Measurements from ENCODE around the gene FAM170B.

FAM170B gene

DNA sequence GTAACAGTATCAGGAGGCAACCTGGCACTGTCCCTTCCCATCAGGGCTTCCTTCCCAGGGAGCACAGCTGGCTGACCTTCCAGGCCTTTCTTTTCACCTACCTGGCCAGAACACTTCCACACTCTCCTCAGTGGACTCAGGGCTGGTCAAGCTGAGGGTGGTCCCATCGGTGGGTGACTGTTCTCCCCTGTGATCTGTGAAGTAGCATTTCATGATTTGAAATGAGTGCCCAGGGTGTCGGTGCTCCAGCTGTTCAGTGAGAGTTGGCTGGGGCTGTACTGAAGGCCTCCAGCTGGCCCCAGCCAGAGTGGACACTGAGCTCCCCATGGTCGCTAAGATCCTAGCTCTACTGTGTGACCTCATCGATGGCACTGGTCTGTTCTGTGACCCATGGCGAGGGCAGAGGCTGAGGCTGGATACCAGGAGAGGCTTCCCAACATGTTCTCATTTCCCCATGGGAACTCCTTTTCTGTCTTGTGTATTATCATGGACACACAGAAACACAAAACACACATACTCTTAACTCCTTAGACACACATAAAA, at the start of gene FAM170B:
Gene FAM170B, minus strand, starts transcription at position 316 of the 543 bp plus-strand sequence. Its CDS starts 103 bp downstream, at position 213.
- H3K4me3 ChIP-seq (ENCODE audit: low read depth, low read length): no peak within 1 kb of the TSS

- H3K4me3 ChIP-seq (ENCODE audit: low read depth, low read length): no peak overlapping the region
Observed at GRCh38 chr10:49182776-49183175, 49.0 kb upstream of the FAM170B start.

GRCh38 chr10:49180444-49180860, 46.6 kb upstream of the FAM170B start:
- H3K4me3 ChIP-seq (ENCODE audit: low read depth, low read length): no peak overlapping the region

DNA sequence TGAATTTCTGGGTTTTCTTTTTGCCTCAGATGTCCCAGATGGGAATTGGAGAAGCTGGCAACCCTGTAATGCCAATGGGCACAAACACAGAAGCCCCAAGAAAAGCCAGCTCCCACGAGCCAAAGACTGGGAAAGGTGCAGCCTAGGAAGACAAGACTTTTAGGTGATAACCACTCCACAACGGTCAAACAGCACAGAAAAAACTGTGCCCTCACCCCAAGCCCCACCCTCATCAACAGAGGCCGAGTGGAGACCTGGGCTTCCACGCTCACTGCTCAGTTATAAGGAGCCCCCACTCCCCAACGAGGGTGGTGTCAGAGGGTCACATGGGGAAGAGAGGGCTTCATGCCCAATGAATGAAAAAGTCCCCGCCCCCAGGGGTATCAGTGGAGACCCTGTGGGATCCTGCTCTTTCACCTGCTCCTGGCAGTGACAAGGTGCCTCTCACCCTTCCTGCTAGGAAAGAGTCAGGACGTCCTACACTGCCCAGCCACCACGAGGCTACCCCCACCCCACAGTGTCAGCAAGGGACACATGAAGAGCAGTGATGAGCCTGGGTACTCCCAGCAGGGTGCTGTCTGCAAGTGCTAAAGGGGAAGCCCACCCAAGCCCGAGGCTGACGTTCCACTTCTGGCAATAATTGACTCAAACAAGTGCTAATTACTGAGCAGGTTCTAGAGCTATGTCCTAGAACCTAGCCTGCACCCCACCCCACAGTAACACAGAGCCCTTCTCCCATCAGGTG, 46.0 kb upstream of the FAM170B start:
- H3K4me3 ChIP-seq (ENCODE audit: low read depth, low read length): no peak overlapping the region

DNA sequence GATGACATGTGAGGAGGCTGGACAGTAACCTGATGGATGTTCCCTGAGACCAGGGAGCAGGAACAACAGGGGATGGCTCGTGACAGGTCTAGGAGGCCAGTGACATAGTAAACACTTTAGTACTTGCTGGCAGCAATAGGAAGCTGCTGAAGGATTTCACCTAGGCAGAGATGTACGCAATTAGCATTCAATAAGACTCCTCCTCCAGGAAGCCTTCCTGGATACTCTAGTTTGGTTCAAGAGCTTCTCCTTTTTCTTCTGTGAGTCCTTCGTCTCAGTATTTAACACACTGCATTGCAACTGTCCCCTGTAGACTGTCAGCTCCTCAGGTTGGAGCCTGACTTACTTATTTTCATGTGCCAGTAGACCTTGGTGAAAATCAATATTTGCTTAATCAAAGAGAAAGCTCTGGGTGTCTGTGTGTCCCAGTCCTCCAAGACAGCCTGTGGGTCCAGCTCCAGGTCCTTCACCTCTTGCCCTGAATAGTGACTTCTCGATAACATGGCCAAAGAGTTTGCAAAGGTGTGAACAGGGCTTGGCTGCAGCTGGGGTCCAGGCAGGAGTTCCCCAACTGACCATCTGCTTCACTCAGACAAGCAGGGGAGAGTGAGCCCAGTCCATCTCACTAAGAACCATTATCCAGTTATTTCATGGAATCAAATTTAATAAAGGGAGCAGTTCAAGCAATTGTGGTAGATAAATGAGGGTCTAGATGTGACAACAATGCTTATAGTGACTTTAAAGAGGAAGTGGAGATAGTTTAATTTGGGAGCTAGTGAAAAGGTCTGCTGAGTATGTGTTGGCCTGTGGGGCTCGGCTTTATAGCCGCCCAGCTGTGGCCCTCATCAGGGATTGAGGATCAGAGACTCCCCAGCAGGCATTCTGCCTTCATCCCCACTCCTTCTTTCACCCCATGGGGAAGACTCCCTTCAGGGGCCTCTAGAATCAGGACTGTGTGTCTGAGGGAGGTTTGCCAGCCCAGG, 45.0 kb upstream of the FAM170B start:
- H3K4me3 ChIP-seq (ENCODE audit: low read depth, low read length): no peak overlapping the region

DNA sequence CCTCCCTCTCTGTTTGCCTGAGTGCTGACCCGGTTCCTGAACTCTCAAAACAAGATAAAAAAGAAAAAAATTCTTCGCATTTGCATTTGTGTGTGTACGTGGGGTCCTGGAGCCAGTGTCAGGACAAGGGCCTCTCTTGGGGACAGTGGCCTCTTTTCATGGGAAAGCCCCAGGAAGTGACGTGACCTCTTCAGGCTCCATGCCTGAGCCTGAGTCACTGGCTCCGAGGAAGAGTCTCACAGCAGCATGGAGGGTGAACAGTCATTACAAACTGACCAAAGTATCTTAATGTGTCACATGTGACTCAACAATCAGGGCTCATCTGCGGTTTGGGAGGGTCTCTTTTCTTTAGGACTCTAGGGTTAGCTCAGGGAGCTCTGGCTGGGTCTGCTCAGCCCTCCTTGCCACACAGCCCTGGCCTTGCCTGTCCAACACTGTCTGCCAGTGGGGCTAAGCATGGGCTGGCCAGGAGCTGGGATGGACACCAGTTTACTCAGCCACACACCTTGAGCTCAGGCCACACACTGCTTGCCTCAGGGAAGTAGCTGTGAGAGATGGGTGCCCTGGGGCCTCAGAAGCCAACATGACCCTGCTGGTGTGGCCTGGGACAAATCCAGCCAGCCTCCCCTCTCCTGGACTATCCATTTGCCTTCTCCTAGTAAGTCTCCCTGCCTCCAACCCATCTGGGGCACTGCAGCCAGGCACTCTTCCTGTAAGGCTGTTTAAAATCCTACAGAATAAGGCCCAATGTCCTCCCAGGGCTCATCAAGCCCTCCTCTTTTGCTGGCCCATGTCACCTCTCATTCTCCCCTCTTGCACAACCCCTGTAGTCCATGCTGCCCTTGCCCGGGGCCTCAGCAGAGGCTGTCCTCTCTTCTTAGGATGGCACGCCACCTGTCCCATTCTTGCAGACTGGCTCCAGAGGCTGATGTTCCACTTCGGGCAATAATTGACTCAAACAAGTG, 43.9 kb upstream of the FAM170B start:
- H3K4me3 ChIP-seq (ENCODE audit: low read depth, low read length): no peak overlapping the region

DNA sequence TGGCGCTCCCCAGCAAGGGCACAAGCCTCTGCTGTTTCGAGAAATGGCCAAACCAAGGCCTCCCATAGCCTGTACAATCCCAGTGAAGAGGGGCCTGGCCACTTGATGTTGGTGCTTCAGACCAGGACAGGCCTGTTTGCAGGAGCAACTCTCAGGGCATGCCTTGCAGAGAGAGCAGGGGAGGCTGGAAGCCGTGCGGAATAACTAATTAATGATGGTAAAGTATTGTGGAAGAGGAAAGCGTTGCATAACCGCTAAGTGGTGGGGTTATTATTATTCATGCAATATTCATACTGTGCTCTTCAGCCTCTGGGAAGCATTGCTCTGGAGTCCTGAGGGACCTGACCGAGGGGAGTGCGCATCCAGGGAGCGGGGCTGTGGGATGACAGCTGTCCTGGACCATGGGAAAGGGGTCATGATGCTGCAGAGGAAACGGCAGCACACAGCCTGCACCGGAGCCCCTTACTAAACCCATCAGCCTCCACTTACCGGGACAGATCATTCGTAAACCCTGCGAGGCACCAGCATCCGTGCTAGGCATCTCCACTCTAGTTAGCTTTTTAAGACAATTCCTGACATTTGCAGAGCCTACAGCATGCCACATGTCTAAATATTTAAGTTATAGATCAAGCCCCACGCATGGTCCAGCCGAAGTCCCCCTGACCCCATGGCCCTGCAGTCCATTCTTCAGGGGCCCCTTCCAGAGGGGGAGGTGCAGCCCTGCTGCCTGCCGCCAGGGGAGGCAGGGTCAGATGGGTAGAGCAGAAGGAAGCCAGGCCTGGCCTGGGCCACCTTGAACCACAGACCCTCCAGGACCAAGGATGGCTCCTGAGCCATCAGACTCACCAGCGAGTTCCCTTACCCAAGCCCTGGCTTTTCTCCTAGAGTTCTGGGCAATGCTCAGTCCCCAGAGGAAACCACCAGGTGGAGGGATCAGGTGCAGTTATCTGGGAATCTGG, 42.8 kb upstream of the FAM170B start:
- H3K4me3 ChIP-seq (ENCODE audit: low read depth, low read length): no peak overlapping the region

DNA sequence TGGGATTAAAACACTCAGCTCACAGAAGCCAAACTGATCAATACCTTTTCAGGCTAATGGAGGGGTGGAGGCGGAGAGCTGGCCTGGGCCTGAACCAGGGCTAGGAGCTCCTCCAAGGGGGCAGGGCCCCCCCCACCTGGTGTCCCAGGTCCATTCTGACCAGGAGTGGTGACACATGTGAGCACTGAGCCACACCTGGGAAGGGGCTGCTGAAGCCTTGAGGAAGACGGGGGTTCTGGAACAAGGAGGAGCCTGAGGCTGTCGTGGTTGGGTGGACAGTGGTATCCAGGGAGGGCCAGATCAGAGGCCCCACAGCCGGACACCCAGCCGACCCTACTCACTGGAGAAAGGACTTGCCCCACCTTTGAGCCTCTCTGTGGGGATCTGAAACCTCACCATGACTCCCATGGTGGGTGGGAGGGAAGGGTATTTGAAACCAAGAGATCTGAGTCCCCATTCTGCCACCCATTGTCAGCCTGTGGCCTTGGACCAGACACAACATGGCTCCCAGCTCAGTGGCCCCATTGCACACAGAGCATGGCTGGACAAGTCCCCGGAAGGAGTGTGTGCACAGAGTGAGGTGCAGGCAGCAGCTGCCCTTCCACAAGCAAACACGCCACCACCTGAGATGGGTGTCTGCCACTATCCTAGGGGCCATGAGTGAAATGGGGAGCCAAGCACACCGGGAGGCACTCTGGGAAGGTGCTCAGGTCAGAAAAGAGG, 41.9 kb upstream of the FAM170B start:
- no peak overlapping the region for H3K4me3 ChIP-seq (ENCODE audit: low read depth, low read length)

GRCh38 chr10:49174926-49175500, 41.2 kb upstream of the FAM170B start:
- no peak overlapping the region for H3K4me3 ChIP-seq (ENCODE audit: low read depth, low read length)

DNA sequence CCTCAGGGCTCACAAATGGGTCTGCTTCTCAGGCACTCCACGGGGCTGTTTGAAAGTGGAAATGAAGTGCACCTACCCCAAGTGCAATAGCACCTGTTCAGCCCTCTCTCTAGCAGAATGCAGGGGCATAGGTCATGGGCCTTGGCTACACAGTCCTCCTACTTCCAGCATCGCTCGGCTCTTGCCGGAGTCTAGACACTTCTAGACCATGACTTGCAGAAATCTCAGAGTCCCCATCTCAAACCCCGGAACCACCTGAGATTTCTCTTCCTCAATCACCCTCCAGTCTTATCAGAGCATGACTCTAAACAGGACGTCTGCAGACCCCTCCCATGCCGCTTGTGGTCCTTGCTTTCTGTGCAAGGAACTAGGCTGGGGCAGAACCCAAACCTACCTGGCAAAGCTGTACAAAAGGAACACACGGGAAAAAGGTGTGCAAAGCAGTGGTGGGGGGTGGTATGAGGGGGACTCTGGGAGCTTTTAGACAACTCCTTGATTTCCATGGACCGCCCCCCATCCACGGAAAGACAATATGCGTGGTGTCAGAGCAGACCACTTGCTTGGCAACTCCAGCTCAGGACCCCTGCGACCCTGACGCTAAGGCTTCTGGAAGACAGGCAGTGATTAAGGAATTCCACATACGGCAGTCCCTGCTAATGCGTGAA, 40.6 kb upstream of the FAM170B start:
- no peak overlapping the region for H3K4me3 ChIP-seq (ENCODE audit: low read depth, low read length)

- H3K4me3 ChIP-seq (ENCODE audit: low read depth, low read length): no peak overlapping the region
Observed at GRCh38 chr10:49173853-49174252, 40.0 kb upstream of the FAM170B start.

GRCh38 chr10:49173201-49173772, 39.5 kb upstream of the FAM170B start:
- H3K4me3 ChIP-seq (ENCODE audit: low read depth, low read length): no peak overlapping the region

GRCh38 chr10:49172777-49173132, 38.9 kb upstream of the FAM170B start:
- no peak overlapping the region for H3K4me3 ChIP-seq (ENCODE audit: low read depth, low read length)

DNA sequence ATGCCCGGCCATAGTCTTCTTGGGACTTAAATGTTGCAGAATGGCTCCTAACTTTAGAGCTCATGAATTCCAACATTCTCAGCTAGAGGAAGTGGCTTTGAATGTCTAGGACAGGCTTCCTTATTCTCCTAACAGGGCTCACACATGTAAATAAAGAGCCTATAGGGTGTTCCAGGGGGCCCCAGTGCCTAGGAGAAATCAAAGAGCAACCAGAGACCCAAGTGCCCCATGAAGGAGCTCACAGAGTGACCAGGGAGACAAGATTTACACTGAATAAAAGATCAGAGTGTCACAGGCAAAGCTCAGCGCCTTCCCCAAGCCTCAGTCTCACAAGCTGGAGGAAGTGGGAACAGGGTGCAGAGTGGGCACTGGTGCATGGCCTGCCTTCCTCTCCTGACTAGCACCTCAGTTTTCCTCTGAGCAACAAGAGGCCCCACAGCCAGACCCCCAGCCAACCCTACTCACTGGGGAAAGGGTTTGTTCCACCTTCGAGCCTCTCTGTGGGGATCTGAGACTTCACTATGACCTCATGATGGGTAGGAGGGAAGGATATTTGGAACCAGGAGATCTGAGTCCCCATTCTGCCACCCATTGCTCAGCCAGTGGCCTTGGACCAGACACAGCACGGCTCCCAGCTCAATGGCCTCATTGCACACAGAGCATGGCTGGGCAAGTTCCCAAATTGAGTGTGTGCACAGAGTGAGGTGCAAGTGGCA, 38.4 kb upstream of the FAM170B start:
- H3K4me3 ChIP-seq (ENCODE audit: low read depth, low read length): no peak overlapping the region

DNA sequence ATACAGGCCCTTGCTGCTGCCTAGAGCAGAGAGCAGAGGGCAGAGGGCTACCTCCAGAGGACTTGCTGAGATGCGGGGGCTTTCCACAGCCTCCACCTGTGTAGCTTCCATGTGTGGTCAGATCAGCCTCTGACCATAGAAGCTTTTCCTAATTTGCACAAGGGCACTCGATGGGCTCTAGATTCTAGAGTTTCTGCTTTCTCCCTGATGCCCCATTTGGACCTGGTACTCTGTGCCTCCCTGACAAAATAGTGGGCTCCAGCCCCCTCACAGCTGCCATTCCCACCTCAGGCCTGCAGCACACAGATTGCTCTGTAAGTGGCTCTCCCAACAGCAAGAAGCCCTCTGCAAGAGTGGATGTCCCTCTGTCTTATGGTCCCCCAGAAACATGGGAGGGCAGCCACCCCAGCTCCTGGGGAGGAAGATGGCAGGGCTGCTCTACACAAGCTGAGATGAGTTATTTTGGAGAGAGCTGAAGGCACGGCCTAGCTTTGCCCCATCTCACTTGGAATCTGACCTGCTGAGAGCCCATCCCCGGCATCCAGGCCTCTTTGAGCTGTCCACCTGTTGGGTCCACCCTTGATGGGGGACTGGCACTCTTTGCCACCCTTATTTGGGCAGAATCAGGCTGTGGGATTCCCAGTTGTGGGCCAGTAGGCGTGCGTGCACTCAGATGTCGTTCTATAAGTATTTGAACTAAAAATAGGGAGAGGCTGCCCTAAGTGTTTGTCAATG, 37.7 kb upstream of the FAM170B start:
- H3K4me3 ChIP-seq (ENCODE audit: low read depth, low read length): no peak overlapping the region

DNA sequence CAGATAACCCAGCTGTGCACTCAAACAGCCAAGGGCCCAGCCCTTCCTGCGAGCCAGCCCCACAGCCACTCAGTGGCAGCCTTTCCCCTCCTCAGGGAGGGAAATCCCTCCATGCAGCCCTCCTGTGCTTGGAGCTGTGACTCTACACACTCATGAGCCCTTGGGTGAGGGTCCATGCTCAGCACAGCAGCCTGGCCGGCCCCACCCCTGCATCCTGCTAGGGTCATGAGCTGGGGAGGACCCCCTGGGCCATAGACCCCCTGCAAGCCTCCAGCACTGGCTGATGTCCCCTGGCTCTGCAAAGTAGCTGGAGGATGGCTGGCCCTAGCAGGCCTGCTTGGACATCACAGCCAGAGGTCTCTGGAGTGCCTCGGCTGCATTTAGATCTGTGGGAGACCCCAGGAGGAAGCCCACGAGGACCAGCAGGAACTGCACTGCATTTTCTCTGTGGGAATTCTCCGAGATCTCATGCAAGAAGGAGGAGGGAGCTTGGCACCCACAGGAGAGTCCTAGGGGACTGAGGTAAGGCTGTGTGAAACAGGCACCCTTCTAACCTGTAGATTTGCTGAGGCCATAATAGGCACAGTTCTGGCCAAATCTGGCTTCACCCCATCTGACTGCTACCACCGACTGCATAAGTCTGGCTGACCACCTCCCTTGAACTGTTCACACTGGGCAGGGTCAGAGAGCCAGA, 37.0 kb upstream of the FAM170B start:
- no peak overlapping the region for H3K4me3 ChIP-seq (ENCODE audit: low read depth, low read length)

Measured in iPS-11a (cell line).